Measurements from ENCODE around the gene AFDN.
"Not testable (repeated sequence)": the region's sequence is repeated elsewhere in the genome, so short reads cannot be mapped to it uniquely, and the experiment has no call there.

- not testable (repeated sequence) for TF ChIP-seq CTCF (conservative IDR thresholded peaks at IDR 0.05; ENCODE audit: low read depth in 2 of 2); CREB1 (CRISPR knock-in tag; IDR thresholded peaks at IDR 0.05; ENCODE audit: low read depth); EZH2 (IDR thresholded peaks at IDR 0.05; ENCODE audit: low read depth, unreplicated experiment); POLR2AphosphoS5 (IDR thresholded peaks at IDR 0.05; ENCODE audit: low read depth); ETS1 (IDR thresholded peaks at IDR 0.05); STAT1 (IDR thresholded peaks at IDR 0.05; ENCODE audit: unreplicated experiment); EZH2phosphoT487 (IDR thresholded peaks at IDR 0.05; ENCODE audit: unreplicated experiment); REST (IDR thresholded peaks at IDR 0.05; ENCODE audit: unreplicated experiment)
These were observed 149.5 kb downstream of the AFDN start for GRCh38 chr6:167976116-167976657.
